Upper lobe of left lung (tissue), 6 donors: ENCODE measurements around the gene ADAR. TPM values are rescaled to one million over a fixed set of nuclear protein-coding genes. Genes with fewer than 3 reads are reported as not detected.

ENCODE experiments used
- ATAC-seq, 2 donors: fragments of 200-7000 bp; cut with Tn5 transposase; one replicate each; pipeline ENCODE4 v1.9.1; 2022; ENCODE audit warnings: mild to moderate bottlenecking in 2 of 2, moderate library complexity in 2 of 2; ENCODE audit not compliant: low FRiP score in 2 of 2
- DNase-seq, 2 donors: peaks; one replicate each; pipeline ENCODE4 v3.0.0-alpha.2; 2019 to 2020
- H3K27ac ChIP-seq, 4 donors: fragments of 200-600 bp; sonication (generic); one replicate each; pipeline ENCODE4 v1.5.1; 2016 to 2019
- H3K27me3 ChIP-seq, 4 donors: fragments of 200-600 bp; sonication (generic); one replicate each; pipeline ENCODE4 v1.5.1; 2017 to 2019
- H3K36me3 ChIP-seq, 4 donors: fragments of 200-600 bp; sonication (generic); one replicate each; pipeline ENCODE4 v1.5.1; 2016 to 2019
- H3K4me1 ChIP-seq, 4 donors: fragments of 200-600 bp; sonication (generic); one replicate each; pipeline ENCODE4 v1.5.1; 2018 to 2019
- H3K4me3 ChIP-seq, 4 donors: fragments of 200-600 bp; sonication (generic); one replicate each; pipeline ENCODE4 v1.5.1; 2017 to 2019; ENCODE audit warnings: mild to moderate bottlenecking in 2 of 4, moderate library complexity in 1 of 4
- H3K9me3 ChIP-seq, 4 donors: fragments of 200-600 bp; sonication (generic); one replicate each; pipeline ENCODE4 v1.5.1; 2018 to 2019
- EP300 ChIP-seq, 4 donors: sonication (generic); formaldehyde crosslinking; IDR thresholded peaks; one replicate each; pipeline ENCODE4 v1.5.1; 2017; ENCODE audit warnings: antibody characterized with exemption in 4 of 4, control low read depth in 2 of 4
- POLR2A ChIP-seq, 4 donors: fragments of 450-650 bp; IDR thresholded peaks; one replicate each; pipeline ENCODE4 v1.5.1; 2016 to 2017; ENCODE audit warnings: antibody characterized with exemption in 4 of 4, mild to moderate bottlenecking in 2 of 4
- POLR2AphosphoS5 ChIP-seq, 2 donors: sonication (generic); formaldehyde crosslinking; IDR thresholded peaks; one replicate each; pipeline ENCODE4 v1.5.1; 2017; ENCODE audit warnings: antibody characterized with exemption in 2 of 2
- WGBS, 2 donors: methylation state at CpG; one replicate each; pipeline ENCODE4 v1.1.5; 2017 to 2018; 5-methylcytosine and 5-hydroxymethylcytosine counted together
- total RNA-seq, 6 donors: library from RNA; depleted of rRNA in 4 of 6; stranded (reverse); fragments of >200 nt in 4 of 6; gene quantifications; one replicate each; pipeline versions ENCODE4 v1.1.0 to v1.2.1, GENCODE V29; 2016 to 2021
- TF ChIP-seq, protein P1 (sequence below), 6 experiments: fragments of 450-650 bp in 4 of 6; fragments of 200-600 bp in 2 of 6; sonication (generic) in 2 of 6; IDR thresholded peaks; one replicate each; pipeline ENCODE4 v1.5.1; 2016 to 2019; ENCODE audit warnings: antibody characterized with exemption in 6 of 6
- donor health status: DM: no; HTN: no; CAD: no; lungs with moderate emphysema.
- donor health status: DM: no; HTN: yes; CAD: no; lungs with severe emphysema.

ADAR gene
- total RNA-seq, 6 donors from 2014 or later: 113 to 226 (median 156) TPM

- H3K9me3 ChIP-seq: no peaks in the 10 kb centered on the region
- no peak overlapping the region for H3K27ac ChIP-seq
- peaks cover 76 to 99% (median 95%) of the 10 kb centered on the region in 4 donors for H3K36me3 ChIP-seq
- no peaks in the 10 kb centered on the region for H3K4me1 ChIP-seq
- no peak for ATAC-seq
- H3K4me3 ChIP-seq: no peak overlapping the region
- TF ChIP-seq EP300 (IDR thresholded peaks at IDR 0.05) (no peak), POLR2A (IDR thresholded peaks at IDR 0.05) (no peak), POLR2AphosphoS5 (IDR thresholded peaks at IDR 0.05) (no peak)
- TF ChIP-seq, protein P1, sequence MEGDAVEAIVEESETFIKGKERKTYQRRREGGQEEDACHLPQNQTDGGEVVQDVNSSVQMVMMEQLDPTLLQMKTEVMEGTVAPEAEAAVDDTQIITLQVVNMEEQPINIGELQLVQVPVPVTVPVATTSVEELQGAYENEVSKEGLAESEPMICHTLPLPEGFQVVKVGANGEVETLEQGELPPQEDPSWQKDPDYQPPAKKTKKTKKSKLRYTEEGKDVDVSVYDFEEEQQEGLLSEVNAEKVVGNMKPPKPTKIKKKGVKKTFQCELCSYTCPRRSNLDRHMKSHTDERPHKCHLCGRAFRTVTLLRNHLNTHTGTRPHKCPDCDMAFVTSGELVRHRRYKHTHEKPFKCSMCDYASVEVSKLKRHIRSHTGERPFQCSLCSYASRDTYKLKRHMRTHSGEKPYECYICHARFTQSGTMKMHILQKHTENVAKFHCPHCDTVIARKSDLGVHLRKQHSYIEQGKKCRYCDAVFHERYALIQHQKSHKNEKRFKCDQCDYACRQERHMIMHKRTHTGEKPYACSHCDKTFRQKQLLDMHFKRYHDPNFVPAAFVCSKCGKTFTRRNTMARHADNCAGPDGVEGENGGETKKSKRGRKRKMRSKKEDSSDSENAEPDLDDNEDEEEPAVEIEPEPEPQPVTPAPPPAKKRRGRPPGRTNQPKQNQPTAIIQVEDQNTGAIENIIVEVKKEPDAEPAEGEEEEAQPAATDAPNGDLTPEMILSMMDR (IDR thresholded peaks at IDR 0.05): no peak
- no peaks in the 10 kb centered on the region for H3K27me3 ChIP-seq
- DNase-seq: no peak
Measured at GRCh38 chr1:154593390-154593789, 14.6 kb downstream of the ADAR start.

- H3K27me3 ChIP-seq: no peaks in the 10 kb centered on the region
- DNase-seq (no peak), ATAC-seq (no peak)
- H3K4me3 ChIP-seq: no peak overlapping the region
- no peak for TF ChIP-seq POLR2AphosphoS5 (IDR thresholded peaks at IDR 0.05)
- no peaks in the 10 kb centered on the region for H3K9me3 ChIP-seq
- WGBS, 2 donors: 94 to 98% methylated on average over 7 of the region's 7 CpGs
- H3K4me1 ChIP-seq: no peaks in the 10 kb centered on the region
- H3K36me3 ChIP-seq: peaks cover 76 to 99% (median 95%) of the 10 kb centered on the region in 4 donors
- no peak overlapping the region for H3K27ac ChIP-seq
Measured at GRCh38 chr1:154591206-154591605, 16.8 kb downstream of the ADAR start.

DNA sequence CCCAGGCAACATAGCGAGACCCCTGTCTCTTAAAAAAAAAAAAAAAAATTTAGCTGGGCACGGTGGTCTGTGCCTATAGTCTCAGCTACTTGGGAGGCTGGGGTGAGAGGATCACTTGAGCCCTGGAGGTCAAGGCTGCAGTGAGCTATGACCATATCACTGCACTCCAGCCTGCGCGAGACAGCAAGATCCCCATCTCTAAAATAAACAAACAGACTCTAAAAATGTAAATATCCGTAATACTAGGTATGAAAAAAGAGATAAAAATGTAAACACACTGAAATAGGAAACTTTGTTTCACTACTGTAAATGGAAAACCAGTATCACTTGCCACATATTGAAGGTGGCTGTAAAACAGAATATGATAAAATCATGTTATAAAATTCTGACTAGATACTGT, 17.2 kb downstream of the ADAR start:
- no peaks in the 10 kb centered on the region for H3K27me3 ChIP-seq
- H3K36me3 ChIP-seq: peaks cover 76 to 99% (median 95%) of the 10 kb centered on the region in 4 donors
- H3K9me3 ChIP-seq: no peaks in the 10 kb centered on the region
- H3K4me3 ChIP-seq: no peak overlapping the region
- no peak for DNase-seq
- H3K4me1 ChIP-seq: no peaks in the 10 kb centered on the region
- ATAC-seq: no peak
- TF ChIP-seq POLR2A (IDR thresholded peaks at IDR 0.05) (no peak), POLR2AphosphoS5 (IDR thresholded peaks at IDR 0.05) (no peak), EP300 (IDR thresholded peaks at IDR 0.05) (no peak)
- TF ChIP-seq, protein P1 (IDR thresholded peaks at IDR 0.05): no peak
- no peak overlapping the region for H3K27ac ChIP-seq
- WGBS, 2 donors: 77 to 88% methylated on average over 5 of the region's 5 CpGs

DNA sequence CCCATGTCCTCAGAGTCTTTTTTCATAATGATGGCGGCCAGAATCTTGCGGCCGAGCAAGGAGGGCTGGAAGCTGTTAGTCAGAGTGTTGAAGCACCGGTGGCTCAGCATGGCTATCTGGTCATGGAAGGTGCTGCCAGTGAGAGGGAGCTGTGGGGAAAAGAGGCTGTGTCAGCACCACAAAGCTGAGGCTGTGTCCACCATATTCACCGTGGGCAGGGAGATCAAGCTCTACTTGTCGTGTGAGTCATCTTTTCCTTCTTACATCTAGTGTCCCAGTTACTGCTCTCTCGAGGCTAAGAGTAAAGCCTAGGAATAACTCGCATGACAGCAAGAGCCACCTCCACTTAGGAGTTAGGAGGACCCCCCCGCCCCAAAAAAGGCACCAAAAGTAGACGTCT, 18.2 kb downstream of the ADAR start:
- Histone ChIP-seq H3K36me3 (peaks cover 76 to 99% (median 96%) of the 10 kb centered on the region in 4 donors), H3K4me1 (no peaks in the 10 kb centered on the region), H3K27ac (no peak overlapping the region), H3K4me3 (no peak overlapping the region), H3K27me3 (no peaks in the 10 kb centered on the region), H3K9me3 (no peaks in the 10 kb centered on the region)
- TF ChIP-seq POLR2A (IDR thresholded peaks at IDR 0.05) (no peak), EP300 (IDR thresholded peaks at IDR 0.05) (no peak), POLR2AphosphoS5 (IDR thresholded peaks at IDR 0.05) (no peak)
- TF ChIP-seq, protein P1 (IDR thresholded peaks at IDR 0.05): no peak
- ATAC-seq (no peak), DNase-seq (no peak)
- WGBS, 2 donors: 84 to 93% methylated on average over 8 to 10 of the region's 10 CpGs

DNA sequence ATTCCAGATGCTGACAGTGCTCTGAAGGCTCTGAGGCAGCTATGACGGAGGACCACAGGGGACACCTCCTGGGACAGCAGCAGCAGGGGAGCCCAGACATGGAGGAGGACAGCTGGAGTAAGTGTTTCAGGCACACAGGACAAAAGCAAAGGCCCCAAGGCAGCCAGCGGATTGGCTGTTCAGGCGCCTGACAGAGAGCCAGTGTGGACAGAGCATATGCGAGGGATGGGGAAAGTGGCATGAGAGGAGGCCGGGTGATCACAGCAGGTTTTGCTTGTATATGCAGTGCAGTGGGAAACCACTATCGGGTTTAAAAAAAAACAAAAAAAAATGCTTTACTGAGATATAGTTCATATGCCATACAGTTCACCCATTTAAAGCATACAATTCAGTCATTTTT, 21.3 kb downstream of the ADAR start:
- no peak for DNase-seq
- no peak for ATAC-seq

More for the DNA sequence above, 21.3 kb downstream of the ADAR start:
- no peak overlapping the region for H3K4me3 ChIP-seq
- H3K27me3 ChIP-seq: no peaks in the 10 kb centered on the region
- H3K36me3 ChIP-seq: peaks cover 87 to 100% (median 98%) of the 10 kb centered on the region in 4 donors
- TF ChIP-seq EP300 (IDR thresholded peaks at IDR 0.05) (no peak), POLR2AphosphoS5 (IDR thresholded peaks at IDR 0.05) (no peak), POLR2A (IDR thresholded peaks at IDR 0.05) (no peak)
- TF ChIP-seq, protein P1 (IDR thresholded peaks at IDR 0.05): no peak
- no peaks in the 10 kb centered on the region for H3K4me1 ChIP-seq
- WGBS, 2 donors: 93% methylated on average over 6 of the region's 6 CpGs
- H3K27ac ChIP-seq: no peak overlapping the region
- no peaks in the 10 kb centered on the region for H3K9me3 ChIP-seq
